Measurements from ENCODE around the gene PROC.

- TF ChIP-seq CTCF (IDR thresholded peaks at IDR 0.05) (no peak), POLR2A (IDR thresholded peaks at IDR 0.05) (no peak)
Observed at GRCh38 chr2:127453013-127453391, 34.8 kb downstream of the PROC start.
